Stimulated activated effector memory CD8-positive, alpha-beta T cell treated with anti-CD3 and anti-CD28 coated beads, Interleukin-12 subunit alpha, Interleukin-12 subunit beta, amount 100 ng/mL, for 72 hours (primary cell): Measurements from ENCODE around the gene TMEM40.
"Not testable (repeated sequence)": the region's sequence is repeated elsewhere in the genome, so short reads cannot be mapped to it uniquely, and the experiment has no call there.

Experiments used
- ATAC-seq: fragments of 150-1000 bp; cut with Tn5 transposase; 2 replicates; pipeline ENCODE4 v1.10.0; 2021
- DNase-seq, 2 donors: peaks; one replicate each; pipeline ENCODE4 v3.0.0; 2021 to 2022; ENCODE audit warnings: low spot score in 2 of 2
- H3K27ac Mint-ChIP-seq: one replicate; pipeline ENCODE4 v1.8.0; 2022; ENCODE audit warnings: mild to moderate bottlenecking, mixed read lengths
- H3K36me3 Mint-ChIP-seq: one replicate; pipeline ENCODE4 v1.8.0; 2022; ENCODE audit warnings: mild to moderate bottlenecking, mixed read lengths
- H3K4me1 Mint-ChIP-seq: one replicate; pipeline ENCODE4 v1.8.0; 2022; ENCODE audit warnings: mixed read lengths
- H3K4me3 Mint-ChIP-seq: one replicate; pipeline ENCODE4 v1.8.0; 2022; ENCODE audit warnings: mild to moderate bottlenecking, mixed read lengths
- H3K9me3 Mint-ChIP-seq: one replicate; pipeline ENCODE4 v1.8.0; 2022; ENCODE audit warnings: mixed read lengths

The TMEM40 gene

GRCh38 chr3:12722226-12722625 is 36.8 kb downstream of the TMEM40 start:
- Mint-ChIP-seq H3K27ac (no peak overlapping the region), H3K9me3 (no peaks in the 10 kb centered on the region), H3K36me3 (no peaks in the 10 kb centered on the region), H3K4me3 (no peak overlapping the region), H3K4me1 (peaks cover 30% of the 10 kb centered on the region)
- DNase-seq (no peak), ATAC-seq (no peak)

GRCh38 chr3:12719984-12720898 is 38.8 kb downstream of the TMEM40 start:
- DNase-seq = peak; percentile 40 to 75
- H3K27ac Mint-ChIP-seq = peak overlapping the region; percentile 41
- H3K9me3 Mint-ChIP-seq = no peaks in the 10 kb centered on the region
- H3K4me3 Mint-ChIP-seq = peak overlapping the region; percentile 44
- peak; percentile 80 for ATAC-seq
- H3K36me3 Mint-ChIP-seq = no peaks in the 10 kb centered on the region
- H3K4me1 Mint-ChIP-seq = peaks cover 25% of the 10 kb centered on the region

GRCh38 chr3:12719541-12719940 is 39.5 kb downstream of the TMEM40 start:
- no peak for DNase-seq
- Mint-ChIP-seq H3K27ac (peak overlapping the region; percentile 41), H3K36me3 (no peaks in the 10 kb centered on the region), H3K4me3 (peak overlapping the region; percentile 44), H3K4me1 (peaks cover 20% of the 10 kb centered on the region), H3K9me3 (no peaks in the 10 kb centered on the region)
- ATAC-seq = no peak

- H3K36me3 Mint-ChIP-seq = no peaks in the 10 kb centered on the region
- no peak for ATAC-seq
- no peaks in the 10 kb centered on the region for H3K9me3 Mint-ChIP-seq
- no peak for DNase-seq
- H3K27ac Mint-ChIP-seq = no peak overlapping the region
- no peak overlapping the region for H3K4me3 Mint-ChIP-seq
- peaks cover 18% of the 10 kb centered on the region for H3K4me1 Mint-ChIP-seq
Measured at GRCh38 chr3:12716605-12717151, 42.4 kb downstream of the TMEM40 start.

DNA sequence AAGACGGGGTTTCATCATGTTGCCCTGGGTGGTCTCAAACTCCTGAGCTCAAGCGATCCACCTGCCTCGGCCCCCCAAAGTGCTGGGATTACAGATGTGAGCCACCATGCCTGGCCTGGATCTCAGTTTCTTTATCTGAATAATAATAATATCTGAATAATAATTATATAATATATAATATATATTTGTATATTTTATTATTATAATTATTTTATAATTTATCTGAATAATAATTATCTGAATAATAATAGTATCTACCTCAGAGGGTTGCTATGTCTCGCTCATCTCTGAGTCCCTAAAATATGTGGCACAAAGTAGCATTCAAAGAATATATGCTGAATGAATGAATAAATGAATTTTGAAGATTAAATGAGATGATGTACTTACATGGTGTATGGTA is 44.8 kb downstream of the TMEM40 start:
- no peak for ATAC-seq
- Mint-ChIP-seq H3K36me3 (no peaks in the 10 kb centered on the region), H3K4me3 (no peak overlapping the region), H3K9me3 (no peaks in the 10 kb centered on the region), H3K27ac (no peak overlapping the region), H3K4me1 (peaks cover 1% of the 10 kb centered on the region)
- DNase-seq = no peak

- H3K27ac Mint-ChIP-seq = no peak overlapping the region
- H3K4me3 Mint-ChIP-seq = no peak overlapping the region
- no peaks in the 10 kb centered on the region for H3K36me3 Mint-ChIP-seq
- H3K4me1 Mint-ChIP-seq = no peaks in the 10 kb centered on the region
- H3K9me3 Mint-ChIP-seq = no peaks in the 10 kb centered on the region
- ATAC-seq (no peak), DNase-seq (no peak)
Measured at GRCh38 chr3:12710062-12710461, 49.0 kb downstream of the TMEM40 start.

DNA sequence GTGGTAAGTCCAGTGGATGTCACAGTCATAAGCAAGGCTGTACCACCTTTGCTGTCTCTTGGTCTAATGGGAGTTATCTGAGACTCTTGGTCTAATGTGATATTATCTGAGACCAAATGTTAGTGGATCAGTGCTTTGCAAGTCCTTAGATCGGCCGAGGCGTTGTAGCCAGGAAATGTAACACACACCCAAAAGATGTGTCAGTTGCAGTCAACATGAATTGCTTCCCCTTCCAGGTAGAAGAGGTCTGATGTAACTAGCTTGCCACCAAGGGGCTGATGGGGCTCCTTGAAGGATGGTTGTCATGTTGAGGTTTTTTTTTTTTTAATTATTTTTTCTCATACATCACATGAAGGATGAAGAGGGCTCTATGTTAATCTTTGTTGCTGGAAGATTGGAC is 49.7 kb downstream of the TMEM40 start:
- no peaks in the 10 kb centered on the region for H3K36me3 Mint-ChIP-seq
- no peak overlapping the region for H3K4me3 Mint-ChIP-seq
- DNase-seq (no peak), ATAC-seq (no peak)
- H3K27ac Mint-ChIP-seq = no peak overlapping the region
- no peaks in the 10 kb centered on the region for H3K4me1 Mint-ChIP-seq
- no peaks in the 10 kb centered on the region for H3K9me3 Mint-ChIP-seq

GRCh38 chr3:12708584-12709192 is 50.4 kb downstream of the TMEM40 start:
- Mint-ChIP-seq H3K27ac (no peak overlapping the region), H3K4me1 (no peaks in the 10 kb centered on the region), H3K9me3 (no peaks in the 10 kb centered on the region), H3K4me3 (no peak overlapping the region), H3K36me3 (no peaks in the 10 kb centered on the region)
- ATAC-seq = no peak
- no peak for DNase-seq

DNA sequence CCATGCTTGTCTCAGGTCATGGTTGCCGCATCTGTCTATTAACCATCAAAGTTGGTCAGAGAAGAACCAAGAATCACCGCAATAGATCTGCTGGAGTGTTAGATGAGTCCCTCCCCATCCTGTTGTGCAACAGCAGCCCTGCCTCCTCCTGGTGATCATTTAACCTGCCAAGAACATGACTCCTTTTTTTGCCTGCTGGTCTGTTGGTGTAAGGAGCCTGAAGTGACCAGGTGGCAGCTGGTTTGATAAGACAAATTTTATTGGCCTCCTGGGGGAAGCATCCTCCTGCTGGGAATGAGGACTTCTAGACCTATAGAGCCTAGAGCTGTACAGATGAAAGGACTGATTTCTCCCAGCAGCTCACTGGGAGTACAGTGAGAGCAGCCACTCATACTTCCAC is 51.6 kb downstream of the TMEM40 start:
- Mint-ChIP-seq H3K9me3 (no peaks in the 10 kb centered on the region), H3K27ac (no peak overlapping the region), H3K4me1 (no peaks in the 10 kb centered on the region), H3K36me3 (no peaks in the 10 kb centered on the region), H3K4me3 (no peak overlapping the region)
- no peak for ATAC-seq
- no peak for DNase-seq

DNA sequence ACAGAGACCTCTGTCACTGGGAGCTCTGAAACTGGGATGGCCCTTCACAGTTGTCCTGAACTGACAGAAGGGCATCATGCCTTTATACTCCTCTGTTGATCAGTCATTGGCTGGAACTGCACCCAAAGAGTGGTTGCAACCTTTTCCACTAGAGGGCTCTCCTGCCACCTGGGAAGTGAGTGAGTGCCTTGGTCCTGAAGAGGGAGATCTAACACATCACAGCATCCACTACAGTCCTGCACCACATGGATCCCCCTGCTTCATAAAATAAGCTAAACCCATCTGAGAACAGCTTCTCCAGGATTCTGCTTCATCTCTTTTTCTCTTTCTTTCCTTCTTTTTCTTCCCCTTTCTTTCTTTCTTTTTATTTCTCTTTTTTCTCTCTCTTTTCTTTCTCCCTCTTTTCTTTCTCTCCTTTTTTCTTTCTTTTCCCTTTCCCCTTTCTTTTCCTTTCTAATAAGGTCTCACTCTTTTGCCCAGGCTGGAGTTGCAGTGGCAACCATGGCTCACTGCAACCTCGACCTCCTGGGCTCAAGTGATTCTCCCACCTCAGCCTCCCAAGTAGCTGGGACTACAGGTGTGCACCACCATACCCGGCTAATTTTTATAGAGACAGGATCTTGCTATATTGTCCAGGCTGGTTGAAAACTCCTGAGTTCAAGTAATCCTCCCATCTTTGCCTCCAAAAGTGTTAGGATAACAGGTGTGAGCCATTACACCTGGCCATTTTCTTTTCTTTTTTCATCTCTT is 52.4 kb downstream of the TMEM40 start:
- no peak overlapping the region for H3K27ac Mint-ChIP-seq
- peak; percentile 94 for ATAC-seq

DNA sequence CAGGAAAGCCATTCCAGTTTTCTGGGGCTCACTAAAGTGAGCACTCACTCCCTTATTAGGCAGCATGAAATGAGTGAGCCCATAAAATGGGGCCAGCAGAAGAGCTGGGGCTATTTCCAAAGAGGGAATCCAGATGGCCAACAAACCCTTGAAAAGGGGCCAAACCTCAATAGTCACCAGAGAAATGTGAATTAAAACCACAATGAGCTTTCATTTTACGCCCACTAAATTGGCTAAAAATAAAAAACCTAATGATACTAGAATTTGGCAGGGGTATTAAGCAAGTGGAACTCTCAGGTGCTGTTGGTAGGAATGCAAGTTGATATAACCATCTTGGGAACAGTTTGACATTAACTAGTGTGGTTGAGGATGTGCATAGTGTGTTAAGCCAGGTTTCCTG is 53.1 kb downstream of the TMEM40 start:
- DNase-seq (no peak), ATAC-seq (no peak)
- H3K36me3 Mint-ChIP-seq = no peaks in the 10 kb centered on the region
- no peaks in the 10 kb centered on the region for H3K4me1 Mint-ChIP-seq
- H3K9me3 Mint-ChIP-seq = no peaks in the 10 kb centered on the region
- H3K4me3 Mint-ChIP-seq = no peak overlapping the region
- H3K27ac Mint-ChIP-seq = no peak overlapping the region

More for the DNA sequence above, 52.4 kb downstream of the TMEM40 start:
- Mint-ChIP-seq H3K4me3 (no peak overlapping the region), H3K4me1 (no peaks in the 10 kb centered on the region), H3K9me3 (no peaks in the 10 kb centered on the region), H3K36me3 (no peaks in the 10 kb centered on the region)
- DNase-seq = peak; percentile 17 to 70

- Mint-ChIP-seq H3K36me3 (no peaks in the 10 kb centered on the region), H3K4me3 (no peak overlapping the region), H3K4me1 (no peaks in the 10 kb centered on the region), H3K9me3 (no peaks in the 10 kb centered on the region), H3K27ac (no peak overlapping the region)
- no peak for ATAC-seq
- DNase-seq = no peak
Measured at GRCh38 chr3:12705374-12705926, 53.6 kb downstream of the TMEM40 start.

- no peak for ATAC-seq
- no peaks in the 10 kb centered on the region for H3K4me1 Mint-ChIP-seq
- H3K4me3 Mint-ChIP-seq = no peak overlapping the region
- H3K27ac Mint-ChIP-seq = no peak overlapping the region
- no peaks in the 10 kb centered on the region for H3K9me3 Mint-ChIP-seq
- DNase-seq = no peak
- H3K36me3 Mint-ChIP-seq = no peaks in the 10 kb centered on the region
Measured at GRCh38 chr3:12702501-12702900, 56.6 kb downstream of the TMEM40 start.

DNA sequence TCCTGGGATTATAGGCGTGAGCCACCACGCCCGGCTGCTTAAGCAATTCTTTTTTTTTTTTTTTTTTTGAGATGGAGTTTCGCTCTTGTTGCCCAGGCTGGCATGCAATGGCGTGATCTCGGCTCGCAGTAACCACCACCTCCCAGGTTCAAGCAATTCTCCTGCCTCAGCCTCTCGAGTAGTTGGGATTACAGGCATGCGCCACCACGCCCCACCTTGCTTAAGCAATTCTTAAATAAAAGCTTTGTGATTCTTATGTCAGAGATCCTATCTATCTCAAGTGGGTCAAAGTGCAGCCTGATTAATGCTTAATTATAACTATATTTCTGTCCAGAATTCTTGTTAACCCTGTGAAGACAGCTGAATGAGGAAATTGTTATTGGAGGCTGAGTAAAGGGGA is 57.5 kb downstream of the TMEM40 start:
- DNase-seq, H3K36me3 Mint-ChIP-seq, H3K4me1 Mint-ChIP-seq, ATAC-seq, H3K27ac Mint-ChIP-seq, H3K9me3 Mint-ChIP-seq, H3K4me3 Mint-ChIP-seq: not testable (repeated sequence)

- Mint-ChIP-seq H3K4me3 (no peak overlapping the region), H3K36me3 (no peaks in the 10 kb centered on the region), H3K27ac (no peak overlapping the region), H3K9me3 (no peaks in the 10 kb centered on the region), H3K4me1 (no peaks in the 10 kb centered on the region)
- ATAC-seq (no peak), DNase-seq (no peak)
Measured at GRCh38 chr3:12700800-12701199, 58.3 kb downstream of the TMEM40 start.
